Measurements from ENCODE around the gene DHX58. TPM values are rescaled to one million over a fixed set of nuclear protein-coding genes. Genes with fewer than 3 reads are reported as not detected.
"Not testable (repeated sequence)": the region's sequence is repeated elsewhere in the genome, so short reads cannot be mapped to it uniquely, and the experiment has no call there.

The DHX58 gene
- total RNA-seq, result 6.5 and 11.3 TPM in 2 replicates

- DNase-seq (ENCODE audit: extremely low read depth, low read depth, low spot score), result no peak
Measured at GRCh38 chr17:42112552-42113176, at the start of gene DHX58. Gene DHX58 (minus strand): TSS chr17:42112714. CDS start chr17:42111892, 822 bp downstream.

- no peak for DNase-seq (ENCODE audit: extremely low read depth, low read depth, low spot score)
Measured at GRCh38 chr17:42160531-42160910, 48.0 kb upstream of the DHX58 start.

GRCh38 chr17:42159796-42160530 is 47.4 kb upstream of the DHX58 start:
- DNase-seq (ENCODE audit: extremely low read depth, low read depth, low spot score), result no peak

- no peak for DNase-seq (ENCODE audit: extremely low read depth, low read depth, low spot score)
Measured at GRCh38 chr17:42155614-42156045, 43.1 kb upstream of the DHX58 start.

- no peak for DNase-seq (ENCODE audit: extremely low read depth, low read depth, low spot score)
Measured at GRCh38 chr17:42153919-42154742, 41.6 kb upstream of the DHX58 start.

GRCh38 chr17:42146911-42147607 is 34.5 kb upstream of the DHX58 start:
- no peak for DNase-seq (ENCODE audit: extremely low read depth, low read depth, low spot score)

GRCh38 chr17:42143138-42143537 is 30.6 kb upstream of the DHX58 start:
- DNase-seq (ENCODE audit: extremely low read depth, low read depth, low spot score), result not testable (repeated sequence)

- DNase-seq (ENCODE audit: extremely low read depth, low read depth, low spot score), result no peak
Measured at GRCh38 chr17:42142371-42142896, 29.9 kb upstream of the DHX58 start.

GRCh38 chr17:42141382-42141781 is 28.9 kb upstream of the DHX58 start:
- no peak for DNase-seq (ENCODE audit: extremely low read depth, low read depth, low spot score)

- DNase-seq (ENCODE audit: extremely low read depth, low read depth, low spot score), result not testable (repeated sequence)
Measured at GRCh38 chr17:42140690-42141089, 28.2 kb upstream of the DHX58 start.

GRCh38 chr17:42138749-42139492 is 26.4 kb upstream of the DHX58 start:
- no peak for DNase-seq (ENCODE audit: extremely low read depth, low read depth, low spot score)

- DNase-seq (ENCODE audit: extremely low read depth, low read depth, low spot score), result no peak
Measured at GRCh38 chr17:42136654-42137051, 24.1 kb upstream of the DHX58 start.

GRCh38 chr17:42135664-42136653 is 23.4 kb upstream of the DHX58 start:
- no peak for DNase-seq (ENCODE audit: extremely low read depth, low read depth, low spot score)

- DNase-seq (ENCODE audit: extremely low read depth, low read depth, low spot score), result no peak
Measured at GRCh38 chr17:42135151-42135550, 22.6 kb upstream of the DHX58 start.

GRCh38 chr17:42133461-42134041 is 21.0 kb upstream of the DHX58 start:
- no peak for DNase-seq (ENCODE audit: extremely low read depth, low read depth, low spot score)

GRCh38 chr17:42132941-42133340 is 20.4 kb upstream of the DHX58 start:
- DNase-seq (ENCODE audit: extremely low read depth, low read depth, low spot score), result no peak

GRCh38 chr17:42131981-42132432 is 19.5 kb upstream of the DHX58 start:
- peak; percentile 74 for DNase-seq (ENCODE audit: extremely low read depth, low read depth, low spot score)

GRCh38 chr17:42131232-42131631 is 18.7 kb upstream of the DHX58 start:
- no peak for DNase-seq (ENCODE audit: extremely low read depth, low read depth, low spot score)

Data from glomerular endothelial cell (primary cell).